A549 treated with DMSO at 1 μM for 4 hours (cell line): Measurements from ENCODE around the gene RFX5. TPM values are rescaled to one million over a fixed set of nuclear protein-coding genes. Genes with fewer than 3 reads are reported as not detected.

Experiments used
- total RNA-seq: library from RNA; stranded (reverse); fragments of 200-300 nt; extraction: Qiagen RNA extraction; gene quantifications from 5 replicates; pipeline ENCODE4 v1.2.3, GENCODE V29; 2022; ENCODE audit warnings: low read depth

RFX5 gene
- total RNA-seq: 27.6 to 30.8 TPM (median 29.7 TPM) in 5 replicates

GRCh38 chr1:151346769-151347522 lies at the start of gene RFX5:
Gene RFX5, minus strand, starts transcription at chr1:151347252. Its CDS starts 932 bp downstream, at chr1:151346320.

GRCh38 chr1:151372058-151372934 lies 25.2 kb upstream of the RFX5 start, which contains the start of gene SELENBP1:
Gene SELENBP1, minus strand, starts transcription at chr1:151372705. Its CDS starts 64 bp downstream, at chr1:151372641.

GRCh38 chr1:151327223-151327902 lies 19.7 kb downstream of the RFX5 start, which contains the start of gene PI4KB:
Gene PI4KB, minus strand, starts transcription at chr1:151327416. Its CDS starts 10,935 bp downstream, at chr1:151316481.

Other genes with a start within 250 kb of the RFX5 start
- gene SEMA6C, start 200.6 kb downstream of the RFX5 start, total RNA-seq: 0.72 to 2.0 TPM (median 1.4 TPM) in 5 replicates
- gene TNFAIP8L2, start 190.6 kb downstream of the RFX5 start, total RNA-seq: not detected in 5 replicates
- 5.2 to 7.2 TPM (median 6.5 TPM) in 5 replicates for gene LYSMD1, start 181.3 kb downstream of the RFX5 start, total RNA-seq
- gene SCNM1, start 181.1 kb downstream of the RFX5 start, total RNA-seq: 41.8 to 46.9 TPM (median 46.7 TPM) in 5 replicates
- gene TMOD4, start 171.3 kb downstream of the RFX5 start, total RNA-seq: 0.25 to 0.44 TPM (median 0.33 TPM) in 4 of 5 replicates, not detected in the other
- 44.2 to 71.7 TPM (median 45.2 TPM) in 5 replicates for gene VPS72, start 157.1 kb downstream of the RFX5 start, total RNA-seq
- 43.6 to 69.2 TPM (median 48.2 TPM) in 5 replicates for gene PIP5K1A, start 148.7 kb downstream of the RFX5 start, total RNA-seq
- gene PSMD4, start 92.5 kb downstream of the RFX5 start, total RNA-seq: 173 to 200 TPM (median 195 TPM) in 5 replicates
- gene ZNF687, start 65.0 kb downstream of the RFX5 start, total RNA-seq: 14.3 to 17.0 TPM (median 14.8 TPM) in 5 replicates
- 25.1 to 32.4 TPM (median 30.0 TPM) in 5 replicates for gene PI4KB, start 19.8 kb downstream of the RFX5 start, total RNA-seq
- 5.8 to 6.2 TPM (median 5.8 TPM) in 5 replicates for gene SELENBP1, start 25.5 kb upstream of the RFX5 start, total RNA-seq
- gene PSMB4, start 52.3 kb upstream of the RFX5 start, total RNA-seq: 376 to 425 TPM (median 399 TPM) in 5 replicates
- 21.4 to 24.5 TPM (median 22.2 TPM) in 5 replicates for gene POGZ, start 112.2 kb upstream of the RFX5 start, total RNA-seq
- gene CGN, start 164.1 kb upstream of the RFX5 start, total RNA-seq: 1.2 to 1.5 TPM (median 1.3 TPM) in 5 replicates
- gene TUFT1, start 193.1 kb upstream of the RFX5 start, total RNA-seq: 14.5 to 18.0 TPM (median 15.5 TPM) in 5 replicates